Measurements from ENCODE around the gene ARHGAP10.
"Not testable (repeated sequence)": the region's sequence is repeated elsewhere in the genome, so short reads cannot be mapped to it uniquely, and the experiment has no call there.

Gene ARHGAP10

DNA sequence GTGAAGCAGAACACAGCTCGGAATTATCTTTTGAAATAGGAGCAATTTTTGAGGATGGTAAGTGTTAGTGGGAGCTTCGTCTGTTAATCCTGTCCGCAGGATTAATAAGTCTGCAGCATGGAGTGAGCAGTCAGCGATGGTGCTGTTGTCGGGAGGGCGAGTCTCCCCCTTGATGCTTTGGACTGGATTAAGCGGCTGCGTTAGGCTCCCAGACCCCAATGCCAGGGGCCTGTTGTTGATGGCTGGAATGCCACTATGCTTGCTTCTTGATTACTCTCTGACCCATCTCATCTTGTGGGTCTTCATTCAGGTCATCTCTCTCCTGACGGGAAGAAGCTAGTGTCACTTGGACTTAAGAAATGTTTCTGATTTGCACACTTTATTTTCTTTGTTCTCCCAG is 332.6 kb downstream of the ARHGAP10 start:
- no peak for DNase-seq (ENCODE audit: low spot score)

DNA sequence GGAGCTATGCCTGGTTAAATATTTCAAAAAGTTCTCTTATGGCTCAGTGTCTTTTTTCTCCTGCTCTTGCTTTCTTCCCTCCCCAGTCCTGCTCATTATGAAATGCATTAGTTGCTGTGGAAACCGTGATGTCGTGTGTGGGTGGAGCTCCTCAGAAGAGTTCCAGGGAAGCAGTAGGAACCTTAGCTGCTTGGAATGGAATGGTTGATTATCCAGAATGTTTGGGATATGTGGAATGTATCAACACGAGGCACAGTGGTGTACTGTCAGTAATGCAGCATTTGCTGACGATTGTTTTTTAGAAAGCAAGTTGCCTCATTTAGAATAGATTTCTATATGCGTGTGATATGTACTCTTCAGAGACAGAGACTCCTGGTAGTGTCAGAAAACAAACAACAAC is 333.2 kb downstream of the ARHGAP10 start:
- DNase-seq (ENCODE audit: low spot score): no peak

DNA sequence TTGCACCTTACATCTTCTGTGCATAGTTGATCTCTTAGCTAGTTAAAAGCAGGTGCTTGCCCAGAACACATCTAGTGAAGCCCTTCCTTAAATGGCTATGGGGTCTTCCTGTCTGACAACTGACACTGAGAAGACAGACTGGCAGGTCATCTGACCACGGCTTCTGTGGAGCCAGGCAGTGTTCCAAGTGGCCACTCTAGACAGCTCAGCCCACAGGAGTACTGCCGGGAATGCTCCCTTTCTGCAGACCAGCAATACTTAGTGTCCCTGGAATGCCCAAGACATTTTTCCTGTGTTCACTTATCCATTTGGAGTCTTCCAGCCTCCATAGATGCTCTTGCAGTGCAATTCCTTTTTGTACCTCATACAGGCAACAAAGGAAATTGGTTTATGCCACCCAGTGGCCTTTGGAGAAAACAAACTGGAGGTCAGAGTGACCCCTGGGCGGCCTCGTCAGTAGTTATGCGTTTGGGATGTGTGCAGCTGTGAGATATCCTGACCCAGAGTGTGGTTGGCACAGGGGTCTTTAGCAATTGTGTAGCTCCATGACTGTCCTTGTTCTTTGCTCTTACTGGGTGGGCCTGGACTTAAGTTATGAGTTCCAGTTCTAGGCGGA is 335.5 kb downstream of the ARHGAP10 start:
- no peak for DNase-seq (ENCODE audit: low spot score)

DNA sequence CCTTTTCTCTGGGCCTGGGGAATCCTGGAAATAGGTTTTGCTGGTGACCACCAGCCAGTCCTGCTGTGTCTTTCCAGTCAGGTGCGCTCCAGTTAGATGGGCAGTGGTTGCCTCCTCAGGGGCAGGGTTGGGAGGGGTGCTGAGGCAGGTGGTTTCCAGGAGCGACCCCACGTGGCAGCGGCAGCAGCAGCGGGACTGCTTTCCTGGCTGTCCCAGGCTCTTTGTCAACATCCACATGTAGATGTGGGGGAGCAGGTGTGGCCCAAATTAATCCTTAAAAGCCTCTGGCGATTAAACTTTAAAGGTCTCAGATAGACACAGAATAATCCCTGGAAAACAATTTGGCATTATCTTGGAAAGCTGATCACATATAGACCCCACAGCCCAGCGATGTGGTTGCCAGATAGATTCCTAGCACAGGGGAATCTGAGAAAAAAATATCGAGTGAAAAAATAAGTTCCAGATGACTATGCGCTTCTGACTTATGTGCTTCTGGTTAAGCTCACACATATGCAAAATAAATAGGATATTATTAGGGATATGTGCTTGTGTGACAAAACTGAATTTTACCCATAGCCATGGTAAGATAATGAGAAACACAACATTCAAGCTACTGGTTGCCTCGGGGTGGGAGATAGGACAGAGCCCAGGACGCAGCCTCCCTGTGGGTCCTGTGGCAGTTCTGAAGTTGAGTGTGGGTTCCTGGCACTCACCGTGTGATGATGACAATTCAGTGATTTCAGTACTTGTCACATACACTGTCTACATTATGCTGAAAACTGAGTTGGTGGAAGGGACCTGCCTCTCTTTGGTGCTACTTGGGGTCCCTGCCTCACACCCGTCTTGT is 336.4 kb downstream of the ARHGAP10 start:
- DNase-seq (ENCODE audit: low spot score): no peak

DNA sequence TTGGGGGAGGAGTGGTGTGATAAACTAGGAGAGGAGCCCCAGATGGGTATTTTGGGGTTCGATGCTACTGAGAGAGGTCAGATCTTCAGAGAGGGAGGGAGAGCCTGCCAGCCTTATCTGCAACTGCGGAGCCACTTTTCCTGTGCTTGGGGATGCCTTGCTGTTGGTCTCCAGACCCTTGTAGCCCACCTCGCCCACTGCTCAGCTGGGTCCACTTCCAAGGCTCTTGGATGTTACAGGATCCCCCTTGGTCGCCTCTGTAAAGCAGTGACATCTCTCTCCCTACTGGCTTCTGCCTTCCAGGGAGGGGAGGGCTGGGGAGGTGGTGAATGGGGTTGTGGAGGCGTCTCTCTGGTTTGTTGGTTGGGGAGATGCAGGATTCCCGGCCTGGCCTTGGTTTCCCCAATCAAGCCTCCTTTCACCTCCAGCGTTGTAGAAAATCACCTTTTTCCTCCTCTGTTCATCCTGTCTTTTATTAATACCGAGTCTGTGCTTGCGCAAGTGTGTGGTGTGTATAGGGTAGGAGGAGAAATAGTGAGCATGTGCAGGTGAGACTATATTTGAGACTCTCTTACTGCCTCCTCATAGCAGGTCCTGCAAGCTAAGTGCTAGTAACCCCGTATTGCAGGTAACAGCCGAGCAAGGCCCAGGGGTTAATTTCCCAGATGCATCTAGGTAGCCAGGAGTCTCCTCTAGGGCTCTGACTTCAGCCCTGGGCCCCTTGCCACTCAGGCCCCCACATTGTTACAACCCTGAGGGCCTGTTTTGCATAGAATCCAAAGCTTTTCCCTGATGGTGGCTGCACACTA is 337.4 kb downstream of the ARHGAP10 start:
- DNase-seq (ENCODE audit: low spot score): no peak

DNA sequence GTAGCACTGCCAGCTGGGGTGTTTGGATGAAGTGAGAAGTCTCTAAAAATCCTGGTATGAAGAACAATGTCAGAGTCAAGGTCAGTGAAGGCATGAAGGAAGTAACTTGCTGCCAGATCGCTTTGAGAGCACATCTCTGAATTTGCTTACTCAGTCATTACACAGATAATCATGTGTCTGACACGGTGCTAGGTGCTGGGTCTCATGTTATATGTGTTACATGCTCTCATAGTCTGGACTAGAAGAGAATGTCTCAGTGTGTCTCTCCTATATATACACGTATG is 337.9 kb downstream of the ARHGAP10 start:
- DNase-seq (ENCODE audit: low spot score): no peak

DNA sequence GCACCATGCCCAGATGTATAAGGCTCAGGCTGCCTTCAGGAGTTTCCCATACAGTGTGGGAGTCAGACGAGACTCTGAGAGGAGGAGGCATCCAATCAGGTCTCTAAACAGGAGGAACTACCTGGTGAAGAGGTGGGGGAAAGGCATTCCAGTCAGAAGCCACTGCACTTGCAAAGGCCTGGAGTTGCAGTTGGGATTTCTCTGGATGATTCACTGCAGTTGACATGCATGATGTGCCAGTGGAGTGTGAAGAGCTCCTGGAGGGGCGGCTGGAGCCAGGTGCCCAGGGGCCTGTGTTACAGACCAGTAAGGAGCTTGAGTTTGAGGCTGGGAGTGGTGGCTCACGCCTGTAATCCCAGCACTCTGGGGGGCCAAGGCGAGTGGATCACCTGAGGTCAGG is 339.1 kb downstream of the ARHGAP10 start:
- DNase-seq (ENCODE audit: low spot score): no peak

DNA sequence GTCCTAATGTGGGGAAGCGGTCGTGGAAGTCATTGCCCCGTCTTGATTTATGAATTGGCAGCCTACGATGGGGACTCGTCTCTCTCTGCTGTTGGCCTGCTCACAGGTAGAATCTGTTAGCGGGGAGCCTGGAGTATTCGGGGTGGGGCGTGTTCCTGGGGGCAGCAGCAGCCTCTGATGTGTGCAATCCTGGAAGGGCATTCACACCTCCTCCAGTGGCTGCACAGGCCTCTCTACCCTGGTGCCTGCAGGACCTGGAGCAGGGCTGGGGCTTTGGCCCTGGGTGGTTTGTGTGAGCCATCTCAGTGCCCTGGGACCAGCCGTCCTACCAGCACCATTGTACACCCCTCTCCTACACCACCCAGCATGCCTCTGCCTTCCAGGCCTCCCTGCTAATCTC is 340.9 kb downstream of the ARHGAP10 start:
- DNase-seq (ENCODE audit: low spot score): no peak

DNA sequence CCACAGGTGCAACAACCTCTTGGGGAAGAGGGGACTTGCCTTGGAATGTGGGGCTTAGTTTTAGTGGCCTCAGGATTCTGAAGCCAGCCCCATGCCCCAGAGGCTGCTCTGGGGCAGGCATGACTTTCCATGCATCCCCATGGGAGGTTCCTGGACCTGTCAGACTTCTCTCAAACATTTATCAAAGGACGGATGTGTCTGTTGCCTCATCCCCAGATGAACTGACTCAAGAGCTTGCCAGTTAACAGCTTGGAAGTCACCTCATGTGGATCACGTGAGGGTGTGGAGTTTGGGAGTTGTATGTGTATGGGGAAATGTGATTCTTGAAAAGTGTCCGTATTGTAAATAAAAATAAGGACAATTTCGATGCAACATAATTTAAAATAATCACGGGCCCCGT is 341.5 kb downstream of the ARHGAP10 start:
- DNase-seq (ENCODE audit: low spot score): no peak

DNA sequence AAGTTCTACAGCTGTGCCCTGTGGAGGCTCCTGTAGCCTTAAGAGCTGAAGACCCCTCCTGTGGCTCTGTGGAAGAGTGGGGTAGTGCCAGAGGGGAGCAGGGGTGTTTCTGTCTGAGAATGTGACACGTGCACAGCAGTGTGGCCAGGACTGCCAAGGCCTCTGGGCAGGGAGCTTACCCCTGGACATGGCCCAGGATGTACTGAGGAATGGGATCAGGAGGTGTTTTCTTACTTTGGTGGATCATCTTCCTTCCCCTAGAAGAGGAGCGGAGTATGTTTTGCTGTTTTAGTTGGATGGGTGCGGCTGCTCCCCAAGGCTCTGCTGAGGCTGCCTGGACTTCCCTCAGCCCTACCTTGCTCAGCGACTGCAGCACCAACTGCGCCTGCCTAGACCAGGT is 342.6 kb downstream of the ARHGAP10 start:
- DNase-seq (ENCODE audit: low spot score): no peak

DNA sequence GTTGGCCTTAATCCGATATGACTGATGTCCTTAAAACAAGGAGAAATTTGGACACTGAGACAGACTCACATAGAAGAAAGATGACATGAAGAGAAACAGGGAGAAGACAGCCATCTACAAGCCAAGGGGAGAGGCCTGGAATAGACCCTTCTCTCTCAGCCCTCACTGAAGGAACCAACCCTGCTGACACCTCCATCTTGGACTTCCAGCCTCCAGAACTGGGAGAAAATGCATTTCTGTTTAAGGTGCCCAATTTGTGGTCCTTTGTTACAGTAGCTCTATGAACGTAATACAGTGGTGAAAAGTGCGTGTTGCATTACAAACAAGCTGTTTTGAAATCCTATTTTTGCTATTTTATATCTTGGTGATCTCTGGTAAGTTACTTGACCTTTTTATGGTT is 343.6 kb downstream of the ARHGAP10 start:
- no peak for DNase-seq (ENCODE audit: low spot score)

DNA sequence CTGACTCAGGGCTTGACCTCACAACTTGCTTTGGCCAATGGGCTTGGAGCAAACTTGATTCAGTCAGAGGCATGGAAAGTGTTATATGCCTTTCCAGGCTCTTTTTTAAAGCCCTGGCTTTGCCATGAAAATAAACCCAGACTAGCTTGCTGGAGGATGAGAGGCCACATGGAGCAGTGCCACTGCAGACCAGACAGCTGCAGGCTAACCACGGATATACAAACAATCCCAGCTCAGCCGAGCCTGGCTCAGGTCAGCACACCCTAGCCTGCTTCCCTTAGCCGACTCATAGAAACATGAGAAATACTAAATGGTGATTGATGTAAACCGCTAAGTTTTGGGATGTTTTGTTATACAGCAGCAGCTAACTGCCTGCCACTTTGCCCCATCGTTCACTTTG is 345.1 kb downstream of the ARHGAP10 start:
- no peak for DNase-seq (ENCODE audit: low spot score)

DNA sequence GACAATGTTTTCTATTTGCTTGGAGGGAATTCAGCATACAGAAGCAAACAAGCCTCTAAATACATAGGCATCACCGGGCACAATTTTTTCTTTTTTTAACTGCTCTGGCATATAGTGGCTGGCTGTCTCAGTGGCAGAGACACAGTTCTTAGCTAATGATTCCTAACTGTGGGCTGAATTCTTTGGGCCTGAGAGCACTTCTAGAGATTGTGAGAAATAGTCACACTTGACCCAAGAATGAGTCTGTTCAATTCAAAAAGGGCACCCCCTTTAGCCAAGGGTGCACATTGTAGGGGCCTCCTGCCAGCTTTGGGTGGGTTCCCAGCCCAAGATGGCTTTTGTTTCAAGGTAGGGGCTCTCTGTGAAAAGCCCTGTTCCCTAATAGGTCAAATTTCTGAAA is 345.7 kb downstream of the ARHGAP10 start:
- DNase-seq (ENCODE audit: low spot score): no peak

DNA sequence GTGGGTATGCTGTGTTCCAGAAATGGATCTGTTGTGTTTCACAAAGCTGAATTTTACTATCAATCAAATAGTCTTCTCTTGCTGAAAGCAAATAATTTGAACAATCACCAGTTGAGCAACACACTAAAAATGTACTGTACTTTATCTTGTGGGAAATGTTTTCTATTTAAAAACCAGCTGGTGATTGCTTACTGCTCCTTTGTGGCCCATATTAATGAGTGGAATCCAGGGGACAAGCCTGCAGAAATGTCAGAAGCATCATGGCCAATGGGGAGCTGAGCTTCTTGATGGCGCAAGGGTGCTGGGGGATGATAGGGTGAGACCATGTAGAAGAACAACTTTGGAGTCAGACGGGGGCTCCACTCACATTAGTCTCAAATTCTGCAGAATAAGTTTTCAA is 346.2 kb downstream of the ARHGAP10 start:
- no peak for DNase-seq (ENCODE audit: low spot score)

DNA sequence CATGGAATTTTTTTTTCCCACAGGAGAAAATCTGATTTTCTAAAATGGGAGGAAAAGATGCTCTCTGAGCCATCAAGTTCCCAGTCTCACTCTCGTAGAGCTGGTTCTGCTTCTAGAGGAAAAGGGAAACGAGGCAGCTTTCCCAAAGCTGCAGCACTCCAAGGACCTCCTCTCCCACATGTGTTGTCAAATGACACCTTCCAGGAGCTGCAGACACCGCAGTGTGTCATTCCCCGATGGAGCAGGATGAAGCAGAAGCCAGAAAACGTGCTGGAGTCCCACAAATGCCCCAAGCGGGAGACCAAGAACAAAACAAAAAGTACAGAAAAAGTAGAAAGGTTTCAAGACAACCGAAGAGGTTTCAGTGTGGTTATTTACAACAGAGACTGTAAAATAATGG is 348.1 kb downstream of the ARHGAP10 start:
- DNase-seq (ENCODE audit: low spot score): no peak

DNA sequence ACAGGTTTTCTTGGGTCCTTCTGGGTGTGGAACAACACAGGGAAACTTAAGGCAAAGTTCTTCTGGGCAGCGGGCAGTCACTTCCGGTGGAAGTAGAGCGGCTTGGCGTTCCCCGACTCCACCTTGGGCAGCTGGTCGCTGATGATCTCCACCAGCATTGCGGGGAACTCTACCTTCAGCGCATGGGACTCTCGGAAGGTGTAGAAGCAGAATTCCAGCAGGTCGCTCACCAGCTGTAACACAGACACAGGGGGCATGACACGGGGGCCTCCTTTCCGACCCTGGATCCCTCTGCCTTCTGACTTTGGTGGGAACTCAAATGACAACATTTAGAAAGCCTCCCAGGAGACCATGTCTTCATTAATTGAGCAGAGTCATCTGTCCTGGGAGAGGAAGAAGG is 349.4 kb downstream of the ARHGAP10 start:
- DNase-seq (ENCODE audit: low spot score): no peak

DNA sequence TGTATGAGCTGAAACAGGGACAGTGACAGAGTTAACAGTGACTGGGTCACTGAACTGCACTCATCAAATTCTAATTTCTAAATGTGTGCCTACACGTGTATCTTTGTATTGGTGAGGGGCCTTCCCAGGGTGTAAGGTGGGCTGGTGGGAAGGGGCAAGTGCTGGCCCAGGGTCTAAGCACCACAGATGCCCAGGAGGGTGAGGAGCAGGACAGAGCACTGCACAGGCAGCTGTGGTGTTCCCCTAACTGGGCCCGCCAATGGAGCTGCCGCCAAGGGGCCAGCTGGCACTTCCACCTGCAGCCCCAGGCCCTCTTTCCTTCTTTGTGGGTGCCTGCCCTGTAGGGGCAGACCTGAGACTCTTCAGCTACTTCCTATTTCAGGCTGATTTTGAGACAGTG is 349.9 kb downstream of the ARHGAP10 start:
- DNase-seq (ENCODE audit: low spot score): no peak

DNA sequence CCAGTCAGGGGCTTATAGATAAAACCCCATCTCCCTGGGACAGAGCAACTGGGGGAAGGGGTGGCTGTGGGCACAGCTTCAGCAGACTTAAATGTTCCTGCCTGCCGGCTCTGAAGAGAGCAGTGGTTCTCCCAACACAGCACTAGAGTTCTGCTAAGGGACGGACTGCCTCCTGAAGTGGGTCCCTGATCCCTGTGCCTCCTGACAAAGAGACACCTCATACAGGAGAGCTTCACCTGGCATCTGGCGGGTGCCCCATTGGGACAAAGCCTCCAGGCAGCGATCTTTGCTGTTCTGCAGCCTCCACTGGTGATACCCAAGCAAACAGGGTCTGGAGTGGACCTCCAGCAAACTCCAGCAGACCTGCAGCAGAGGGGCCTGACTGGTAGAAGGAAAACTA is 351.2 kb downstream of the ARHGAP10 start:
- not testable (repeated sequence) for DNase-seq (ENCODE audit: low spot score)

DNA sequence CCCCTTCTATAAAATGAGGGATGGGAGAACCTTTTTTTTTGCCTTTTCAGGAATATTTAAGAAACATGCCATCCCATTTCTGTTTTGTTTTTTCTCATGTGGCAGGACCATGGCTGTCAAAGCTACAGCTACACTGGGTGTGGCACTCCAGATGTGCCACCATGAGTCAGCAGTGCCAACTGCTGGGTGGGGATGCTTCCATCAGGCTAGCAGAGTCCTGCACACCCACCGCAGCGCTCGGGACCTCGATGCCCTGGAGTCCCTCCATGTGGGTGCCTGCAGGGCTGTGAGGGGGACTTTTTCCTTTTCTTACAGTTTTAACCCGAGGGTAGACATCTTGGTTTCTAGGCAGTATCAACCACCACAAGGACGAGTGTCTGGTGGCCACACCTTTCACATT is 357.7 kb downstream of the ARHGAP10 start:
- DNase-seq (ENCODE audit: low spot score): no peak

DNA sequence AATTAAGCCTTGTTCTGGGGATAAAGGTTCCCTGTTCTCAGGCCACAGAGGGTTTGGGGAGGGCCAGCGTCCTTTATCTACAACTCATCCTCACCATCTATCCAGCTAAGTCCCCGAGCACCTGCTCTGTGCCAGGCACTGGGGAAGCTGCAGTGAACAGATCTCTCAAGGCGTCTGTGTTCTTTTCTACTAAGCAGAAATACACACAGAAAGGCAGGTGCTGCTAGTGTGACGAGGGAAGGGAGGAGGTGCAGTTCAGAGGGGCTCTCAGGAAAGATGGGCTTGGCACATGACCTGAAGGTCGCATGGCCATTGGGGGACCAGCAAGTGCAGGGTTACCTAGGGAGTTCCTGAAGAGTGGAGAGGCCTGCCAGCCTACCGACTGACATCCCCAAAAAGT is 358.1 kb downstream of the ARHGAP10 start:
- no peak for DNase-seq (ENCODE audit: low spot score)

DNA sequence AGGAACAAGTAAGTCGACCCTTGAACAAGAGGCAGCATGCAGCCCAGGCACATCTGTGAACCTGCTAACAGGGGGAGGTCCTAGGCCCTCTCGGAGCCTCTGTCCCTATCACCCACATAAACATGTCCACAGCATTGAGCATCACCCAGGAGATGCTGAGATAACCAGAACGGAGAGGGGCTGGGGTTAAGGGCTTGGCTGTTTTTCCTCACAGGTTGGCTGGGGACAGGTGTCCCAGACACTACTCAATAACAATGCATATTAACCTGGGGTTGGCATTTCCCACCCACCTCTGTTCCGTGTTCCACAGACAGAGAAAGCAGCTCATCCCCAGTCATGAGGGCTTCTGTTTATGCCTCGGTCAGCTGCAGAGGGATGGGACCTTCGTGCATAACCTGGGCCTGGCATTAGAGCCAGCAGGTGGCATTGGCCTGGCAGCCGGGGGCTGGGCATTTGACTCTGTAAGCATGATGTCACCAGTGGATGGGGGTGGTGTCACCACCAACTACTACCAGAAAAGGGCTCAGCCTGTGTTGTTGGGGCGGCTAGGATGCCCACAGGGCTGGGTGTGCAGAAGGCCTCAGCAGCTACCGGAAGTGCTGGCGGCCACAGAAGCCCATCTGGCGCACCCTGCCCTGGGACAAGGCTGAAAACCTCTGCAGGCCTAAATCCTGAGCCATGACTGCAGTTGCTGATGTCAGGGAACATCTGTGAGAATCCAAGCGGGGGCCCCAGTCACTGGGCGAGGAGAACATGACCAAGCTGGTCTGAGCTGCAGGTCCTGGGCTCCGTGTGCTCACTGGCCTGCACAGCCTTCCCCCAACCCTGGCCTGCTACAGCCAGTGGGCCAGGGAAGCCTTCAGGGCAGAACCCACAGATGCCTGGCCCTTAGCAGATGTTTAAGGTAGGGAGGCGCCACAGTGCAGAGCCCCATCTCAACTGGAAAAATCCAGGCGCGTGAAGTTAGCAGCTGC is 358.9 kb downstream of the ARHGAP10 start:
- DNase-seq (ENCODE audit: low spot score): no peak

DNA sequence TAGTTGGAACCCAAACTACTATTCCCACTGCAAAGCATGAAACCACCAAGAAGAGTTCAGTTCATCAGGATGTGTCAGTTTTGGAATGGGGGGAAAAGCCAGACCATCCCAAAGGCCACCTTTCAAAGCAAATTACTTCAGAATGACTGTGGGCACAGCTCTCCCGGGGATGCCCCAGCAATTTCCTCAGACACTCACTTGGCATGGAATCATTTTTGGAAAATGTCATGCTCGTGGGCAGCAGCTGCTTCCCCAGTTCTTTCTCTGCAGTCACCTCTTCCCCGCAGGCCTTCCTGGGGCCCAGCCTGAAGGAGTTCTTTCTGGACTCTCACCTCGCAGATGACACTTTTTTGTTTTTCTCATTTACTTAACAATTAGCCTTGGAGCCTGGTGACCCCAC is 360.0 kb downstream of the ARHGAP10 start:
- no peak for DNase-seq (ENCODE audit: low spot score)

All from germinal center (tissue), 1 donor.